Fibroblast of pulmonary artery (primary cell): Measurements from ENCODE around the gene USP10.

Experiments used
- DNase-seq: peaks from one replicate; pipeline ENCODE4 v3.0.0-alpha.2; 2010; ENCODE audit warnings: low read depth
- H3K4me3 ChIP-seq: replicated peaks from 2 replicates; pipeline ENCODE4 v1.5.1; 2011; ENCODE audit warnings: low read depth, mild to moderate bottlenecking, control low read depth, low read length, moderate library complexity
- TF ChIP-seq, protein P1 (sequence below): IDR thresholded peaks from 2 replicates; pipeline ENCODE4 v1.5.1; 2011; ENCODE audit warnings: mild to moderate bottlenecking, control low read depth, low read length, inconsistent platforms; ENCODE audit errors: missing control alignments

Gene USP10, protein sequence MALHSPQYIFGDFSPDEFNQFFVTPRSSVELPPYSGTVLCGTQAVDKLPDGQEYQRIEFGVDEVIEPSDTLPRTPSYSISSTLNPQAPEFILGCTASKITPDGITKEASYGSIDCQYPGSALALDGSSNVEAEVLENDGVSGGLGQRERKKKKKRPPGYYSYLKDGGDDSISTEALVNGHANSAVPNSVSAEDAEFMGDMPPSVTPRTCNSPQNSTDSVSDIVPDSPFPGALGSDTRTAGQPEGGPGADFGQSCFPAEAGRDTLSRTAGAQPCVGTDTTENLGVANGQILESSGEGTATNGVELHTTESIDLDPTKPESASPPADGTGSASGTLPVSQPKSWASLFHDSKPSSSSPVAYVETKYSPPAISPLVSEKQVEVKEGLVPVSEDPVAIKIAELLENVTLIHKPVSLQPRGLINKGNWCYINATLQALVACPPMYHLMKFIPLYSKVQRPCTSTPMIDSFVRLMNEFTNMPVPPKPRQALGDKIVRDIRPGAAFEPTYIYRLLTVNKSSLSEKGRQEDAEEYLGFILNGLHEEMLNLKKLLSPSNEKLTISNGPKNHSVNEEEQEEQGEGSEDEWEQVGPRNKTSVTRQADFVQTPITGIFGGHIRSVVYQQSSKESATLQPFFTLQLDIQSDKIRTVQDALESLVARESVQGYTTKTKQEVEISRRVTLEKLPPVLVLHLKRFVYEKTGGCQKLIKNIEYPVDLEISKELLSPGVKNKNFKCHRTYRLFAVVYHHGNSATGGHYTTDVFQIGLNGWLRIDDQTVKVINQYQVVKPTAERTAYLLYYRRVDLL

DNA sequence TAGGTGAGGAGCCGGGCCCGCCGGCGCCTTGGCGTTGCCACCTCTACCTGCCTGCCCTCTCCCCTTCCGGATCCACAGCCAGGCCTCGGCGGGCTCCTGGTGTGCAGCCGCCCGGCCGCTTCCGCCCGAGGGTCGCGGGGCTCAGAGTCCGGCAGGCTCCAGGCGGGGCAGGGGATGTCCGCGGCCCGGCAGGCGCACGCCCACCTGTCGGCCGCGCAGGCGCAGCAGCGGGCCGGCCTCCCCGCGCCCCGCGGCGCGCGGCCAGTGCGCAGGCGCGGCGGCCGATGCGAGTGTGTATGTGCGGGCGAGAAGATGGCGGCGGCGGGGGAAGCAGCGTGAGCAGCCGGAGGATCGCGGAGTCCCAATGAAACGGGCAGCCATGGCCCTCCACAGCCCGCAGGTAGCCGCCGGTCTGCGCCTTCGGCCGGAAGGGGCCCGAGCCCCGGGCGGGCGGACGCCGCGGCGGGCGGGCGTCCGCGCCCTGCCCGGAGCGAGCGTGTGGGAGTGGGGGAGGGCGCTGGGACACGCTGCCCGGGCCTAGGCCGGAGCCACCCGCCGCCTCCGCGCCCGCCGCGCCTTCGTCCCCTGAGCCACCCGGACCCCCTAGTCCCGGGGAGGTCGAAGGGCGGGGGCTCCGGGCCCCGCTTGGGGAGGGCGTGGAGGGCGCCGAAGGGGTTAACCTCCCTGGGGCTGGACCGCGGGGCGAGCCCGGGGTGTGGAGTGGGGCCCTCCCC, at the start of gene USP10:
USP10 (plus strand) TSS at position 289 of the 734 bp plus-strand sequence; CDS start at position 380, 91 bp downstream.
- peak; percentile 73 for DNase-seq
- H3K4me3 ChIP-seq, result peak within 1 kb of the TSS; percentile 91
- TF ChIP-seq, protein P1, sequence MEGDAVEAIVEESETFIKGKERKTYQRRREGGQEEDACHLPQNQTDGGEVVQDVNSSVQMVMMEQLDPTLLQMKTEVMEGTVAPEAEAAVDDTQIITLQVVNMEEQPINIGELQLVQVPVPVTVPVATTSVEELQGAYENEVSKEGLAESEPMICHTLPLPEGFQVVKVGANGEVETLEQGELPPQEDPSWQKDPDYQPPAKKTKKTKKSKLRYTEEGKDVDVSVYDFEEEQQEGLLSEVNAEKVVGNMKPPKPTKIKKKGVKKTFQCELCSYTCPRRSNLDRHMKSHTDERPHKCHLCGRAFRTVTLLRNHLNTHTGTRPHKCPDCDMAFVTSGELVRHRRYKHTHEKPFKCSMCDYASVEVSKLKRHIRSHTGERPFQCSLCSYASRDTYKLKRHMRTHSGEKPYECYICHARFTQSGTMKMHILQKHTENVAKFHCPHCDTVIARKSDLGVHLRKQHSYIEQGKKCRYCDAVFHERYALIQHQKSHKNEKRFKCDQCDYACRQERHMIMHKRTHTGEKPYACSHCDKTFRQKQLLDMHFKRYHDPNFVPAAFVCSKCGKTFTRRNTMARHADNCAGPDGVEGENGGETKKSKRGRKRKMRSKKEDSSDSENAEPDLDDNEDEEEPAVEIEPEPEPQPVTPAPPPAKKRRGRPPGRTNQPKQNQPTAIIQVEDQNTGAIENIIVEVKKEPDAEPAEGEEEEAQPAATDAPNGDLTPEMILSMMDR, result no peak

GRCh38 chr16:84650062-84650991, 49.5 kb upstream of the USP10 start:
- H3K4me3 ChIP-seq, result no peak overlapping the region
- TF ChIP-seq, protein P1, result no peak
- peak; percentile 39 for DNase-seq

DNA sequence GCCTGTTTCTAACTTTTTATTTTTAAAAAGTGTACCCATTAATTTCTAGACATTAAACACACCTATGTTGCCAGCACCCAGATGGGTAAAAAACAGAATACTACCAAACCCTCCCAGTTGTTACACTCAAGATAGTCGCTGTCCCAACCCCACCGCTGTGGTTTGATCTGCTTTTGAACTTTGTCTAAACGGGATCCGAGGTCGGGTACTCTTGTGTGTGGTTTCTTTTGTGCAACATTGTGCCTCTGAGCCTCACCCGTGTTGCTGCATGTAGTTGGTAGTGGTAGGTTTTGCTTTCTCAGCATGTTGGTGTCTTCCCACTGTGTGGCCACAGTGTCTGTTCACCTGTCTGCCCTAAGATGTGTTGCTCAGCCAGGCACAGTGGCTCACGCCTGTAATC, 47.2 kb upstream of the USP10 start:
- H3K4me3 ChIP-seq, result no peak overlapping the region
- DNase-seq, result no peak
- TF ChIP-seq, protein P1, result no peak

GRCh38 chr16:84654238-84654637, 45.6 kb upstream of the USP10 start:
- TF ChIP-seq, protein P1, result no peak
- no peak overlapping the region for H3K4me3 ChIP-seq
- DNase-seq, result no peak

- DNase-seq, result no peak
- H3K4me3 ChIP-seq, result no peak overlapping the region
- TF ChIP-seq, protein P1, result no peak
Observed at GRCh38 chr16:84654998-84655397, 44.8 kb upstream of the USP10 start.

DNA sequence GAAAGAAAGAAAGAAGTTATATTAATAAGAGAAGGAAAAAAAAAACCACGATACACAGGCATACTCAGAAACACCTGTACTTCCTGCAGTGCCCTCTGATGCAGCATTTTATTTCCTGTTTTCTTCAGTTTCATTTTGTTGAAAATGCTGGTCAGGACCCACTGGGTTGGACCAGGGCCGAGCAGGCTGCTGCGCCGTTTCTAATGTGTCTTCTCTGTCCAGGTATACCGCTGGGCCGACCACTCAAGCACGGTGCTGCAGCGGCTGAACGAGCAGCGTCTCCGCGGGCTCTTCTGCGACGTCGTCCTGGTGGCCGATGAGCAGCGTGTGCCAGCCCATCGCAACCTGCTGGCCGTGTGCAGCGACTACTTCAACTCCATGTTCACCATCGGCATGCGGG, 43.2 kb upstream of the USP10 start:
- DNase-seq, result no peak
- TF ChIP-seq, protein P1, result no peak
- H3K4me3 ChIP-seq, result no peak overlapping the region
